ENCODE measurements around the gene TRPV4.

TRPV4 gene

GRCh38 chr12:109760930-109761921 lies 72.0 kb downstream of the TRPV4 start:
- no peak for DNase-seq (ENCODE audit: low read depth)
- H3K4me3 ChIP-seq (ENCODE audit: low read depth, low read length) = no peak overlapping the region
- TF ChIP-seq MYC (IDR thresholded peaks at IDR 0.05; ENCODE audit: low read depth, low read length) = no peak
- no peak for TF ChIP-seq MAX (IDR thresholded peaks at IDR 0.05; ENCODE audit: low read depth, low read length)
- no peak for TF ChIP-seq CTCF (IDR thresholded peaks at IDR 0.05; ENCODE audit: low read depth, low read length)
- no peak for TF ChIP-seq POLR2A (IDR thresholded peaks at IDR 0.05; ENCODE audit: extremely low read depth, insufficient read length)

GRCh38 chr12:109760031-109760929 lies 72.9 kb downstream of the TRPV4 start:
- TF ChIP-seq MYC (IDR thresholded peaks at IDR 0.05; ENCODE audit: low read depth, low read length) = no peak
- H3K4me3 ChIP-seq (ENCODE audit: low read depth, low read length) = no peak overlapping the region
- DNase-seq (ENCODE audit: low read depth) = no peak

- H3K4me3 ChIP-seq (ENCODE audit: low read depth, low read length) = no peak overlapping the region
- no peak for DNase-seq (ENCODE audit: low read depth)
- TF ChIP-seq POLR2A (IDR thresholded peaks at IDR 0.05; ENCODE audit: extremely low read depth, insufficient read length) (no peak), CTCF (IDR thresholded peaks at IDR 0.05; ENCODE audit: low read depth, low read length) (no peak), MYC (IDR thresholded peaks at IDR 0.05; ENCODE audit: low read depth, low read length) (no peak), MAX (IDR thresholded peaks at IDR 0.05; ENCODE audit: low read depth, low read length) (no peak)
These were observed 73.6 kb downstream of the TRPV4 start for GRCh38 chr12:109759595-109759994.

- DNase-seq (ENCODE audit: low read depth) = no peak
- no peak overlapping the region for H3K4me3 ChIP-seq (ENCODE audit: low read depth, low read length)
- TF ChIP-seq MYC (IDR thresholded peaks at IDR 0.05; ENCODE audit: low read depth, low read length) = no peak
- TF ChIP-seq MAX (IDR thresholded peaks at IDR 0.05; ENCODE audit: low read depth, low read length) = no peak
- no peak for TF ChIP-seq CTCF (IDR thresholded peaks at IDR 0.05; ENCODE audit: low read depth, low read length)
- no peak for TF ChIP-seq POLR2A (IDR thresholded peaks at IDR 0.05; ENCODE audit: extremely low read depth, insufficient read length)
These were observed 74.5 kb downstream of the TRPV4 start for GRCh38 chr12:109758426-109759420.

GRCh38 chr12:109757671-109758265 lies 75.4 kb downstream of the TRPV4 start:
- no peak overlapping the region for H3K4me3 ChIP-seq (ENCODE audit: low read depth, low read length)
- DNase-seq (ENCODE audit: low read depth) = no peak
- TF ChIP-seq MYC (IDR thresholded peaks at IDR 0.05; ENCODE audit: low read depth, low read length) = no peak
- no peak for TF ChIP-seq MAX (IDR thresholded peaks at IDR 0.05; ENCODE audit: low read depth, low read length)
- TF ChIP-seq CTCF (IDR thresholded peaks at IDR 0.05; ENCODE audit: low read depth, low read length) = no peak
- no peak for TF ChIP-seq POLR2A (IDR thresholded peaks at IDR 0.05; ENCODE audit: extremely low read depth, insufficient read length)

Data from NB4 (cell line).